Measurements from ENCODE around the gene PJA2.
"Not testable (repeated sequence)": the region's sequence is repeated elsewhere in the genome, so short reads cannot be mapped to it uniquely, and the experiment has no call there.

The PJA2 gene

GRCh38 chr5:109300367-109300766, 109.4 kb downstream of the PJA2 start:
- DNase-seq: no peak

GRCh38 chr5:109299557-109299956, 110.2 kb downstream of the PJA2 start:
- no peak for DNase-seq

GRCh38 chr5:109298794-109299193, 111.0 kb downstream of the PJA2 start:
- DNase-seq: no peak

- no peak for DNase-seq
These were observed 111.9 kb downstream of the PJA2 start for GRCh38 chr5:109297900-109298299.

- no peak for DNase-seq
These were observed 118.7 kb downstream of the PJA2 start for GRCh38 chr5:109291090-109291489.

- DNase-seq: no peak
These were observed 119.5 kb downstream of the PJA2 start for GRCh38 chr5:109290231-109290630.

GRCh38 chr5:109286628-109287027, 123.1 kb downstream of the PJA2 start:
- DNase-seq: not testable (repeated sequence)

Measured in activated CD4-positive, alpha-beta T cell treated with anti-CD3 and anti-CD28 coated beads, Interleukin-2, Interleukin-6, amounts not matched to agents 100 ng/mL and 50 ng/mL, durations not matched to agents 16 hours and 8 hours (primary cell).